Natural killer cell (primary cell): ENCODE measurements around the gene DNM1. TPM values are rescaled to one million over a fixed set of nuclear protein-coding genes. Genes with fewer than 3 reads are reported as not detected.

Source experiments
- ATAC-seq, 3 donors: fragments of 150-1000 bp in 2 of 3; fragments of 200-7000 bp in 1 of 3; cut with Tn5 transposase; 1 replicate in 1 of 3; 2 replicates in 2 of 3; pipeline ENCODE4 v1.10.0; 2021; ENCODE audit warnings: mild to moderate bottlenecking in 2 of 3, moderate library complexity in 2 of 3
- DNase-seq, 2 donors: peaks; one replicate each; pipeline versions ENCODE4 v3.0.0 to v3.0.0-alpha.2; 2013 to 2021; ENCODE audit warnings: mixed read lengths in 1 of 2
- H3K27ac ChIP-seq: one replicate; pipeline ENCODE4 v1.5.1; 2013; ENCODE audit warnings: mild to moderate bottlenecking, low read length
- H3K27me3 ChIP-seq: one replicate; pipeline ENCODE4 v1.6.1; 2013; ENCODE audit warnings: low read length; ENCODE audit not compliant: control insufficient read depth, insufficient read depth
- H3K36me3 ChIP-seq: one replicate; pipeline ENCODE4 v1.6.1; 2013; ENCODE audit warnings: low read length; ENCODE audit not compliant: control insufficient read depth, insufficient read depth
- H3K4me1 ChIP-seq: one replicate; pipeline ENCODE4 v1.6.1; 2013; ENCODE audit warnings: low read length; ENCODE audit not compliant: control insufficient read depth, insufficient read depth
- H3K4me3 ChIP-seq: one replicate; pipeline ENCODE4 v1.5.1; 2013; ENCODE audit warnings: low read length
- H3K9me3 ChIP-seq: one replicate; pipeline ENCODE4 v1.6.1; 2013; ENCODE audit warnings: low read length; ENCODE audit not compliant: control insufficient read depth, insufficient read depth
- H3K27ac Mint-ChIP-seq, 2 donors: one replicate each; pipeline ENCODE4 v1.8.0; 2022; ENCODE audit warnings: mild to moderate bottlenecking in 2 of 2, mixed read lengths in 2 of 2, moderate library complexity in 1 of 2
- H3K27me3 Mint-ChIP-seq, 2 donors: one replicate each; pipeline ENCODE4 v1.8.0; 2022; ENCODE audit warnings: low read depth in 2 of 2, mixed read lengths in 2 of 2
- H3K36me3 Mint-ChIP-seq: one replicate; pipeline ENCODE4 v1.8.0; 2022; ENCODE audit warnings: mixed read lengths
- H3K4me1 Mint-ChIP-seq, 2 donors: one replicate each; pipeline ENCODE4 v1.8.0; 2022; ENCODE audit warnings: mixed read lengths in 2 of 2
- H3K4me3 Mint-ChIP-seq: one replicate; pipeline ENCODE4 v1.8.0; 2022; ENCODE audit warnings: mild to moderate bottlenecking, moderate library complexity, mixed read lengths
- H3K9me3 Mint-ChIP-seq, 2 donors: one replicate each; pipeline ENCODE4 v1.8.0; 2022; ENCODE audit warnings: mixed read lengths in 2 of 2
- CTCF ChIP-seq: fragments of 200-600 bp; IDR thresholded peaks from one replicate; pipeline ENCODE4 v1.8.0; 2022; ENCODE audit warnings: antibody characterized with exemption
- WGBS: methylation state at CpG from one replicate; pipeline ENCODE4 v1.1.7; 2013; ENCODE audit warnings: missing lambda C conversion rate; ENCODE audit not compliant: insufficient coverage; 5-methylcytosine and 5-hydroxymethylcytosine counted together
- intact Hi-C: fragments of 100-400 bp; cut with micrococcal nuclease; formaldehyde crosslinking; loops from one replicate; pipeline ENCODE4 v1.14.2; 2022
- total RNA-seq, 4 donors: library from RNA; stranded (reverse); fragments of 120-200 nt in 1 of 4; gene quantifications; one replicate each; pipeline versions ENCODE4 v1.2.3 to v1.2.4, GENCODE V29; 2013 to 2022

Gene DNM1
- total RNA-seq, 3 donors from 2014 or later (not counting 1 experiment from before 2014, with no cell fraction given) = 1.4 to 8.1 (median 2.6) TPM

GRCh38 chr9:128163523-128164306 is 39.5 kb upstream of the DNM1 start:
- H3K27me3 Mint-ChIP-seq = no peaks in the 10 kb centered on the region
- no peak overlapping the region for H3K4me3 Mint-ChIP-seq
- peaks cover 15 to 23% of the 10 kb centered on the region in 2 donors for H3K4me1 Mint-ChIP-seq

GRCh38 chr9:128164307-128164885 is 38.8 kb upstream of the DNM1 start:
- Histone ChIP-seq H3K36me3 (peaks cover 43% of the 10 kb centered on the region), H3K4me3 (no peak overlapping the region), H3K9me3 (no peaks in the 10 kb centered on the region), H3K4me1 (peaks cover 15% of the 10 kb centered on the region), H3K27ac (no peak overlapping the region), H3K27me3 (no peaks in the 10 kb centered on the region)
- no peaks in the 10 kb centered on the region for H3K36me3 Mint-ChIP-seq
- H3K27ac Mint-ChIP-seq = no peak overlapping the region
- DNase-seq (no peak), ATAC-seq (no peak)
- intact Hi-C loops = no loop called here
- no peak for TF ChIP-seq CTCF
- H3K9me3 Mint-ChIP-seq = no peaks in the 10 kb centered on the region
- no peak overlapping the region for H3K4me3 Mint-ChIP-seq
- no peaks in the 10 kb centered on the region for H3K27me3 Mint-ChIP-seq
- peaks cover 12 to 23% of the 10 kb centered on the region in 2 donors for H3K4me1 Mint-ChIP-seq
- 90% methylated on average over 14 of the region's 14 CpGs for WGBS

More at GRCh38 chr9:128163523-128164306, 39.5 kb upstream of the DNM1 start:
- no peak for DNase-seq
- no peaks in the 10 kb centered on the region for H3K36me3 Mint-ChIP-seq
- no peaks in the 10 kb centered on the region for H3K9me3 ChIP-seq
- ATAC-seq = no peak
- no peak for TF ChIP-seq CTCF
- H3K27ac Mint-ChIP-seq = no peak overlapping the region
- peaks cover 19% of the 10 kb centered on the region for H3K4me1 ChIP-seq
- WGBS = 97% methylated on average over 10 of the region's 10 CpGs
- no peak overlapping the region for H3K27ac ChIP-seq
- intact Hi-C loops = no loop called here
- H3K27me3 ChIP-seq = no peaks in the 10 kb centered on the region
- H3K9me3 Mint-ChIP-seq = no peaks in the 10 kb centered on the region
- peaks cover 36% of the 10 kb centered on the region for H3K36me3 ChIP-seq
- H3K4me3 ChIP-seq = no peak overlapping the region

DNA sequence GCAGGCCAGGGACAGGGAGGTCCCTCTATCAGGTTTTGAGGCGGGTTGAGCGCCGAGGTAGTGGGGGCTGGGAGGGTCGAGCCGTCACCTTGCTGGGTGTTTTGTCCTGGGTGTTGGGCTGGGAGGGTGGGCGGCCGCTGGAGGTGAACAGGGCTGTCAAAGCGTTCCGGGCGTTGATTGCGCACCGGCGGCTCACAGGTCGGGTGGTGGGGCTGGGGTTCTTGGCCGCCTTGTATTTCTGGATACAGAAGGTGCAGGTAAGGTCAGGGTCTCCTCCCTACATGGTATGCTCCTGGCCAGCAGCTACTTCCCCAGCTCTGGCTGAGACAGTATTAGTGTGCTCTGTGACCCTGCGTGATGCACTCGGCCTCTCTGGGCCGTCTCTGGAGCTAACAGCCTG is 37.0 kb upstream of the DNM1 start:
- H3K9me3 ChIP-seq = no peaks in the 10 kb centered on the region
- peaks cover 11 to 17% of the 10 kb centered on the region in 2 donors for H3K4me1 Mint-ChIP-seq
- H3K4me3 ChIP-seq = no peak overlapping the region
- 96% methylated on average over 17 of the region's 18 CpGs for WGBS
- H3K4me3 Mint-ChIP-seq = no peak overlapping the region
- peaks cover 52% of the 10 kb centered on the region for H3K36me3 ChIP-seq
- no peak for ATAC-seq
- no peak for TF ChIP-seq CTCF
- H3K27ac Mint-ChIP-seq = no peak overlapping the region
- no peaks in the 10 kb centered on the region for H3K9me3 Mint-ChIP-seq
- no peaks in the 10 kb centered on the region for H3K27me3 ChIP-seq
- no peaks in the 10 kb centered on the region for H3K36me3 Mint-ChIP-seq
- H3K4me1 ChIP-seq = peaks cover 2% of the 10 kb centered on the region
- no peak for DNase-seq
- intact Hi-C loops = no loop called here
- no peaks in the 10 kb centered on the region for H3K27me3 Mint-ChIP-seq
- no peak overlapping the region for H3K27ac ChIP-seq
